GM18870 (cell line): Measurements from ENCODE around the gene RGL4.
"Not testable (repeated sequence)": the region's sequence is repeated elsewhere in the genome, so short reads cannot be mapped to it uniquely, and the experiment has no call there.

ENCODE experiments used
- ATAC-seq: cut with Tn5 transposase; IDR thresholded peaks from one replicate; pipeline ENCODE4 v1.9.1; 2021; ENCODE audit warnings: moderate library complexity; ENCODE audit not compliant: unreplicated experiment

RGL4 gene, protein sequence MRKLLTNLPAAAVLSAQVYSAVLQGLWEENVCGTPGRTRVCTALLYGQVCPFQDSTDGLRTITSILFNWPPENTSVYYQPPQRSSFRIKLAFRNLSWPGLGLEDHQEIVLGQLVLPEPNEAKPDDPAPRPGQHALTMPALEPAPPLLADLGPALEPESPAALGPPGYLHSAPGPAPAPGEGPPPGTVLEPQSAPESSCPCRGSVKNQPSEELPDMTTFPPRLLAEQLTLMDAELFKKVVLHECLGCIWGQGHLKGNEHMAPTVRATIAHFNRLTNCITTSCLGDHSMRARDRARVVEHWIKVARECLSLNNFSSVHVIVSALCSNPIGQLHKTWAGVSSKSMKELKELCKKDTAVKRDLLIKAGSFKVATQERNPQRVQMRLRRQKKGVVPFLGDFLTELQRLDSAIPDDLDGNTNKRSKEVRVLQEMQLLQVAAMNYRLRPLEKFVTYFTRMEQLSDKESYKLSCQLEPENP

DNA sequence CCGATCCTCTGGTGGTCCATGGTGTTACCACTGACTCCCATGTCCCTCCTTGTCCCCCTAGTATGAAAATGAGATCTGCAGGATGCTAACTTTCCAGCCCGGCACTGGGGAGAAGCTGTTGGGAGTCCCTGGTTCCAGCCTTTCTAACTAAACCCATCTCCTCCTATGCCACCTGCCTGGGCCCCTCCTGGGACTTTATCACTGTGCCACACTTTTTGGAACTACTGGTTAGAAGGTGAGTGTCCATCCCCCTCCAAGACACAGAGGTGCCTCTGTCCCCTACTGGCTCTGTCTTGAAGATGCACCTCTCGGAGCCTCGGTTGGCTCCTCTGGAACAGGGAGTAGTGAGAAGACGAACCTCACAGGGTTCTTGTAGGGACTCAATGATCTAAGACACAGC is at the start of gene RGL4:
Gene RGL4, plus strand, starts transcription at position 301 of the 400 bp plus-strand sequence. CDS start 1,018 bp downstream, outside the sequence.
- ATAC-seq, result no peak

GRCh38 chr22:23646526-23646925 is 44.3 kb upstream of the RGL4 start:
- ATAC-seq, result not testable (repeated sequence)

DNA sequence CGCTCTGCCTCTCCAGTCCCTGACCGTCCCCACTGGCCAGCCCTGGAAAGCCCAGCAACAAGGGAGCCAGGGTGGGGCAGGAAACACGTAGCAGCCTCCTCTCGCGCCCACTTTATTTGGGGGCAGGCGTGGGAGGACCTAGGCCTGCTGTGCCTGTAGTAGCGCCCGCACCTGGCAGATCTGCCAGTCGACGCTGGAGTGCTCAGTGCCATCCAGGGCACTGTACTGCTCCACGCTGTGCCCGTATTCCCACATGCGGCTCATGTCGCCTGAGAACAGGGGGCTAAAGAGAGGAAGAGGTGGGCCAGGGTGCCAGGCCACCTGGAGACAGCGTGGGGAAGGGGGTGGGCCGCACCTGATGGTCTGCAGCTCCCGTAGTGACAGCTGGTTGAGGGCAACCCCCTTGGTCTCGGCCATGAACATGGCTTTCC is 41.7 kb upstream of the RGL4 start:
- no peak for ATAC-seq

- no peak for ATAC-seq
Measured at GRCh38 chr22:23651676-23652075, 39.1 kb upstream of the RGL4 start.

GRCh38 chr22:23652286-23652685 is 38.5 kb upstream of the RGL4 start:
- ATAC-seq, result no peak

- ATAC-seq, result no peak
Measured at GRCh38 chr22:23652711-23653110, 38.1 kb upstream of the RGL4 start.

DNA sequence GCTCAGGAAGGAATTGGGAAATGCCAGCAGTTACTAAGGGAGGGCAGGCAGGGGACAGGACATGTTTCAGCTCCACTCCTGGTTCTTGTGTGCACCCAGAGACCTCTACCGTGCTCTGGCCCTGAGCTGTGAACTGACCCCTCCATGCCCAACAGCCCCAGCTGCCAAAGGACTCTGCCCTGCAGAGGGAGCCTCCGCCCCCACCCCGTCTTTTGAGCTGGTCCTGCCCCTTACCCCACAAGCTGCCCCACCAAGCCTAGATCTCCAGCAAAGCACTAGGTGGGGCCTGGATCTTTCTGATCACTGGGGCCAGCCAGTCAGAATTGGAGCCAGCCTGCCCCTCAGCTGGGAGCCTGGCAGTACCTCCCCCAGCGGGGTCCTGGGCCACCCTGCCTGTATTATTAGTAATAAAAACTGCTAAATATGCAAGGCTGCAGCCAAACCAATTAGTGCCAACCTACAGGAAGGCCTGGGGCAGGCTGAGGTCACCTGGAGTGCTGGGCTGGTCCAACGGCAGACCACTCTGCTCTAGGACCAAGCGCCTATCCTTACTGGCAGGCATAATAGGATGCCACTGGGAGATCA is 34.8 kb upstream of the RGL4 start:
- ATAC-seq, result no peak

GRCh38 chr22:23657727-23658126 is 33.1 kb upstream of the RGL4 start:
- ATAC-seq, result no peak

GRCh38 chr22:23660381-23660780 is 30.4 kb upstream of the RGL4 start:
- not testable (repeated sequence) for ATAC-seq

GRCh38 chr22:23670378-23671295 is 20.2 kb upstream of the RGL4 start:
- no peak for ATAC-seq

DNA sequence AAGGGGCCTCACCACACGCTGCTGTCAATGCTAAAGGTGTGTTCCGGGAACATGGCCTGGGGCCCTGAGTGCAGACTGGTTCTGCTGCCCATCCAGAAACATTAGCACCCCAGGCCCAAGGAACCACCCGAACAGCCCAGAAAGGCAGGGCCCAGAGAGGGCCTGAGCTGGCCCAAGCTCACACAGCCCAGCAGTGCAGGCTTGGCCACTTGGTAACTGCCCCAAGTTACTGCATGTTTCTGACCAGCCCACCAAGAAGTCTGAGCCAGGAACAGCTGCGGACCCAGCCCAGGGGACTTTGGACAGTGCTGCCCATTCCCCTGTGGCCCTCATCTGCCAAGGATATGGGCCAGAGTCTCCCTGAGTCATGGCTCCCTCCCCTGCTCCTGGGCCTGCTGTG is 19.4 kb upstream of the RGL4 start:
- not testable (repeated sequence) for ATAC-seq

DNA sequence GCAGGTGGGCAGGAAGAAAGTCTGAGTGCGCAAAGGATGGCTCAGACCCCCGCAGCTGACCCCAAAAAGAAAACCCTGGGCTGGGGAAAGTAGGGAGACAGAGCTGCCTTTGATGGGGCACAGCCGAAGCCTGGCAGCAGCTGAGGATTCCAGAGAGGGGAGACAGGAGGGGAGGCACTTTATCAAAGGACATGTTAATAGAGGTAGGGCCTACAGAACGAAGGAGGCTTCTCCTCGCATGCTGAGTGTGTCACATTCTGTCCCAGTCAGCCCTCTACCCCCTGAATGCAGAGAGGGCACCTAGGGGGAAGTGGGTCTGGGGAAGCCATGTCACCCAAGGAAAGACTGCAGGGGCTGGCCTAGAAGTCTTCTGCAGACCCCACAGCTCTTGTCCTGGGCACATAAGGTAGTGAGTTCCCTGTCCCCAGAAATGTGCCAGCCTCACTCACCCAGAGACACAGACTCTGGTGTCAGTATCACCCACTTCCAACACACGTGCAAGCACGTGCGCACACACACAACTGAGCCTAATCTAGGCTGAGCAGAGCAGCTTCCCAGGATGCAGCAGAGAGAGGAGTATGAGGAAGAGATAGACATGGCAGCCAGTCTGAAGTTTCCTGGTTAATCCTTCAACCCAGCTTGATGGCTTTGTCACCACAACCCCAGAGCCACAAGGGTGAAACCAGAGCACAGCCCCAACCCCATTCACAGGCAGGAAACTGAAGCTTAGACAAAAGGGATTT is 18.3 kb upstream of the RGL4 start:
- not testable (repeated sequence) for ATAC-seq

DNA sequence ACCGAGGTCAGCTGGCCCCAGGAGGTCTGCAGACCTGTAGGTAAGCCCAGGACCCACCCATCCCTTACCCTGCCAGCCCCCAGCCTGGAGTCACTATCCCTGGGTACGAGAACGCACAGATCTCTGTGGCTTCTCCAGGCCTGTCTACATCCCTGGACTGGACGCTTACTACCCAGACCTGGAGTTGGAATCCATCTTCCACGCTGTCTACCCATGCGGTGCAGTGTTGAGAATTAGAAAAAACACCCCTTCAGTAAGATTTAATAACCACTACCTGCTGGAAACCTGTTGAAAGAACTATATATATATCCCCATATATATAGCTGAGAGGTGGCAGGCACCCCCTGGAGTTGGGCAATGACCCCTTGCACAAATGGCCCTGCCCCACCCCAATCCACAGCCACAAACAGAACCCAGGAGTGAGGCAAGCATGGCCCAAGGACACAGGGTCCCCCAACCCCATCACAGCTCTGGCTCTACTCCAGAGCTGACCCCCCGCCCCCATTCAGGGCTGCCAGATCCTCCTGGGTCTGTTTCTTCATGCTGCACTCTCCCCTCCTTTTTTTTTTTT is 17.7 kb upstream of the RGL4 start:
- no peak for ATAC-seq

DNA sequence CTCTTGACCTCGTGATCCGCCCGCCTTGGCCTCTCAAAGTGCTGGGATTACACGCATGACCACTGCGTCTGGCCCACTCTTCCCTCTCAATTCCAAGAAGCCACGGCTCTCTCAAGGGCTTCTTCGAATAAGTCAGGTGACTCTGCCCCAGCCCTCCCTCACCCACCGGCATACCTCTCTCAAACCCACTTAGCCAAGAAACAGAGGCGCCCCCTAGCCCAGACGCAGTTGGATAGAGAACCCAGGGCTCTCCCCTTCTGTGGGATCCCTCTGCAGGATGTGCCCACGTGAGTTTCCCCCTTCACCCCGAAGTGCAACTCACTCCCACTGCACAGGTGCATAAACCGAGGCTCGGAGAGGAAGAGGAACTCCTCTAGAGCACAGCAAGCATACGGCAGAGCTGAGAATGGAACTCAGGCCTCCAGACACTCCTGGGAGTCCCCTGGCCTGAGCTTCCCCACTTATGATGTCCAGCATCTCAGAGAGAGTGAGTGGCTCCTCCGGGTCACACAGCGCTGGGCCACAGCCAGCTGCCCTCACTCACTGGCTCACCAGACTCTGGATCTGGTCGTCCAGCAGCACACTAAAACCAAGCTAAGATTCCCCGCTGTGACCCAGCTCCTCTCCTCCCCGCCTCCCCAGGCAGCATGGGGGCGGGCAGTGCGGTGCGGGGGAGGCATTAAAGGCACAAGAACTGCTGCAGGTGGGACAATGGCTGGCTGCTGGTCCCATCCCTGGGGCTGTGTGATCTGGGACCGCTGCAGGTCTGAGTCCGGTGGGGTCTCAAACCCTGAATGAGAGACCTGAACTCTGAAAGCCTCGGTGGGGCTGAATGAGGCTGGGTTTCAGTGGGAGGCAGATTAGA is 16.8 kb upstream of the RGL4 start:
- ATAC-seq, result no peak

DNA sequence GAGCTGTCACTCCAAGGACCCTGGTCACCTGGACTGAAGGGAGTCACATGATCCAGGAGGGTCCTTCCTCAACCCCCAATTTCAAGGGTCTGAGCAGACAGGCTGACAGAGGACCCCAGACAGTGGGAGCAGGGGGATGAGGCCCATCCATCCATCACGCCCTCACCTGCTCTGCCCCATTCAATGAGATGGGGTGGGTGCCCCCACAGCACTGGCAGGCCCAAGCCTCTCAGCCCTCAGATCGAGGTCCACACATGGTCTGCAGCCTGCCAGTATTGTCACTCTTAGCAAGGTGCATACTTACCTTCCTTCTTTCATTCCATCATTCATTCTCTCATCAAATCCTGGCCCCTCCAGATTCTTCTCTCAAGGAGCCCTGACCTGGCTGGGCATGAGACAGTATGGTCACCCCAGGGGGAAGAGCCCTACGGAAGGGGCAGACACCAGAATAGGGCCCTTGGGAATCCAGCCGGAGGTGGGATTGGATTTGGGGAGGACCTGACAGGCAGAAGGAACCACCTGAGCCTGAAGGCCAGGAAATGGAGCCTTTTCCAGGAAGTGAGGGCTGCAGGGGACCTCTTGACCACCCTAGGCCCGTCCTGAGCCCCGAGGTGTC is 15.8 kb upstream of the RGL4 start:
- ATAC-seq, result not testable (repeated sequence)

- ATAC-seq, result no peak
Measured at GRCh38 chr22:23675502-23676415, 15.1 kb upstream of the RGL4 start.

DNA sequence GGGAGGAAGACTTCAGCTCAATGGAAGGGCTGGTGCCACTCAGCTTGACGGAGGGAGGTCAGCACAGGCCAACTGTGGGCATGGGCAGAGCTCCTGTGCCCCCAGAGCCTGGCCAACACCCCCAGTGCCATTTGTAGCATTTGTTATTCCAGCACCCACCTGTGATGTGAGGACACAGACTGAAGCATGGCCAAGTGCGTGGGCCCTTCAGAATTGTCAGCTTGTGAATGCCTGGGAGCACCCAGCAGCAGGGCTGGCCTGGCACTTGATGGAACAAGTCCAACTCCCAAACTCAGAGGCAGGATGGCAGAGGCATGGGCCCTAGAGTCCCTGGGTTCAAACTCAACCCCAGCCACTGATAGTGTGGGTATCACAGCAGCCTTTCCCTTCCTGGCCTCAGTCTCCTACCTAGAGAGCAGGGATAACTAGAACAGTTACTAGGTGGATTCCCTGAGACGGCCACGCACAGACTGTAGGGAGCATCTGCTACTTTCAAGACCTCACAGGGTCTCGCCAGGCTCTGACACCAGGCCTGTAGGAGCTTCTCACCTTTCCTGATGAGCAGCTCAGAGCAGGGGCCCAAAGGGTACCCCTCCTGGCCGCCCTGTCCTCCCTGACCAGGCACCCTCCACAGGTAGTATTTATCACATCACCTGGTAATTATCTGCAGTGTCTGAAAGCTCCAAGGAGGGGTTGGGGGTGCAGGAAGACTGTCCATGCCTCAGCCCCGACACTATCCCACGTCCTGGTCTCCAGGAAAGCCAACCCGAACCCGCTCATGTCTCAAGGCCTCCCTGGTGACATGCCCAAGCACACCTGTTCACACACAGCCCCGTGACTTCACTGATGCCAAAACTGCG is 13.7 kb upstream of the RGL4 start:
- ATAC-seq, result not testable (repeated sequence)
